T-helper 1 cell treated with Interleukin-12 subunit alpha and Interleukin-12 subunit beta and Interleukin-4 antibody, amounts not matched to agents 30 μg/mL and 1 μg/mL, for 36 hours (primary cell): ENCODE results near the gene VAC14.
A peak's percentile ranks its signal among the peaks of the same experiment; 100 is the strongest.

Experiments used
- H3K27ac Mint-ChIP-seq: one replicate; pipeline ENCODE4 v1.8.0; 2021; ENCODE audit warnings: mild to moderate bottlenecking, mixed read lengths
- H3K27me3 Mint-ChIP-seq: one replicate; pipeline ENCODE4 v1.8.0; 2021; ENCODE audit warnings: low read depth, mixed read lengths
- H3K36me3 Mint-ChIP-seq: one replicate; pipeline ENCODE4 v1.8.0; 2021; ENCODE audit warnings: low read depth, mixed read lengths
- H3K4me1 Mint-ChIP-seq: one replicate; pipeline ENCODE4 v1.8.0; 2021; ENCODE audit warnings: low read depth, mixed read lengths
- H3K4me3 Mint-ChIP-seq: one replicate; pipeline ENCODE4 v1.8.0; 2021; ENCODE audit warnings: mild to moderate bottlenecking, moderate library complexity, mixed read lengths
- H3K9me3 Mint-ChIP-seq: one replicate; pipeline ENCODE4 v1.8.0; 2021; ENCODE audit warnings: mixed read lengths

VAC14 gene

DNA sequence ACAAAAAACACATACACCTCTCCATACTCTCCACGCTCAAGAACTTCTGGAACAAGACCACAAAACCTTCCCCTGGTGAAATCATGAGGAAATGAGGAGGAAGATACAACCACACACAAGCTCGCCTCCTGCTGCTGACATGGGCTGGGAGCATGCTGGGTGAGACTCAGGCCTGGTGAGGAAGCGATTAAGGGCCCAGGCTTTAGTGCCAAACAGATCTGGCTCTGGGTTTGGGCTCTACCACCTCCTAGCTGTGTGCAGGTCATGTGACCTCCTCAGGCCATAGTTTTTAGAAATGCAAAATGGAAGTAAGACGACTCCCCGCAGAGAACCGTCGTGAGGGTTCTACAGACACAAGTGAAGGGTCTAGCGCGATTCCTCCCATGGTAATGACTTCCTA, 41.3 kb downstream of the VAC14 start:
- H3K27ac Mint-ChIP-seq, result no peak overlapping the region
- H3K36me3 Mint-ChIP-seq, result peaks cover 9% of the 10 kb centered on the region
- H3K4me3 Mint-ChIP-seq, result no peak overlapping the region
- no peaks in the 10 kb centered on the region for H3K4me1 Mint-ChIP-seq
- H3K27me3 Mint-ChIP-seq, result no peaks in the 10 kb centered on the region
- H3K9me3 Mint-ChIP-seq, result no peaks in the 10 kb centered on the region

DNA sequence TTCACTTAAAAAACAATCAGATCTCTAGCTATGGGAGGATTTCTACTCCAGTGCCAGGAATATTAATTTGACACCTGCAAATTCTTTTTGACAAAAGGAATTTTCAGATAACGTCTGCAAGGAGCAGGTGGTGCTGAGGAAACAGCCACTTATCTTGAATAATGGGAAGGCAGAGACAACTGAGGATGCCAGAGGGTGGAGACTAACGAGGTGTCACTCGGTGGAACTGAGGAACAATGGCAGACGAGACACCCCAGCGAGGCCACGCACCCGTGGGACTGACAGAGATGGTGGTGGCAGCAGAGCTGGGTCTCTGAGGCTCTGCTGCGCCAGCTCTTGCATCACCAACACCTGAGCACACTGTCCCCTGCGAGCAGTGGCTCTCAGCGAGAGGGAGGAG, 42.2 kb downstream of the VAC14 start:
- Mint-ChIP-seq H3K27me3 (no peaks in the 10 kb centered on the region), H3K4me3 (no peak overlapping the region), H3K4me1 (no peaks in the 10 kb centered on the region), H3K9me3 (no peaks in the 10 kb centered on the region), H3K36me3 (peaks cover 9% of the 10 kb centered on the region), H3K27ac (peak overlapping the region; percentile 27)

DNA sequence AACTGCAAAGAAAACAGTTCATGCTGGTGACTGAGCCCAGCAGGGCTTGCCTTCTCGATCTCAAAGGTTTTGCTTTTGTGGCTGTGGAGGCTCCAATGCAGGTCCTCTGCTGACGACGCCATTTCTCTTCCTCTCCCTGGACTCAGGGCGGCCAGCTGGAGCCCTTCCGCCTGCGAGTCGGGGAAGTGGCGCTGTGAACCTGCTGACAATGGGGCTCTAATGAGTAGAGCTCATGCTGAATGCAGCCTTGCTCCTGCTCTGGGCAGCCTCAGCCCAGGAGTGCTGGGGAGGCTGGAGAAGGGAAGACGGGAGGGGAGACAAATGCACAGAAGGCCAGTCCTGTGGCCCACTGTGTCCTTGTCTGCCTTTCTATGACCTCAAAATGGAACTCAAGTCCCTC, 43.8 kb downstream of the VAC14 start:
- no peak overlapping the region for H3K4me3 Mint-ChIP-seq
- no peaks in the 10 kb centered on the region for H3K9me3 Mint-ChIP-seq
- no peaks in the 10 kb centered on the region for H3K27me3 Mint-ChIP-seq
- H3K4me1 Mint-ChIP-seq, result no peaks in the 10 kb centered on the region
- H3K36me3 Mint-ChIP-seq, result peaks cover 10% of the 10 kb centered on the region
- no peak overlapping the region for H3K27ac Mint-ChIP-seq

DNA sequence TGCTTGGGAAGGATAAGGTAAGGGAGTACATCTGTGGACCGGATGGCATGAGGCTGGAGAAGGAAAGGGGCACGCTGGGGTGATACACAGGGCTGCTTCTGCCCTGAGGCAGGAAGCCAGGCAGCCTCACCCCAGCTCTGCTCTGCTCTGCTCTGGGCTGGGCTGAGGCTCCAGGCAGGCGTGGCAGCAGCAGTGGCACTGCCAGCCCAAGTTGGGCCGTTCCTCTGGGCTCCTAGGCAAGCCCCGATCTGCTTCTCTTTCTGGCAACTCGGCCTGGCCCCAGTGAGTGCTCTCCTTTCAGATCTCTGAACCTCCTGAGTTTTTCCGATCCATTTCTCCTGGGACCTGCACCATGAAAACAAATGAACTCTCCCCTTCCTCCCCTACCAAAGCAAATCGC, 44.9 kb downstream of the VAC14 start:
- Mint-ChIP-seq H3K27me3 (no peaks in the 10 kb centered on the region), H3K9me3 (no peaks in the 10 kb centered on the region), H3K36me3 (peaks cover 10% of the 10 kb centered on the region), H3K27ac (peak overlapping the region; percentile 58), H3K4me1 (peaks cover 2% of the 10 kb centered on the region), H3K4me3 (no peak overlapping the region)

DNA sequence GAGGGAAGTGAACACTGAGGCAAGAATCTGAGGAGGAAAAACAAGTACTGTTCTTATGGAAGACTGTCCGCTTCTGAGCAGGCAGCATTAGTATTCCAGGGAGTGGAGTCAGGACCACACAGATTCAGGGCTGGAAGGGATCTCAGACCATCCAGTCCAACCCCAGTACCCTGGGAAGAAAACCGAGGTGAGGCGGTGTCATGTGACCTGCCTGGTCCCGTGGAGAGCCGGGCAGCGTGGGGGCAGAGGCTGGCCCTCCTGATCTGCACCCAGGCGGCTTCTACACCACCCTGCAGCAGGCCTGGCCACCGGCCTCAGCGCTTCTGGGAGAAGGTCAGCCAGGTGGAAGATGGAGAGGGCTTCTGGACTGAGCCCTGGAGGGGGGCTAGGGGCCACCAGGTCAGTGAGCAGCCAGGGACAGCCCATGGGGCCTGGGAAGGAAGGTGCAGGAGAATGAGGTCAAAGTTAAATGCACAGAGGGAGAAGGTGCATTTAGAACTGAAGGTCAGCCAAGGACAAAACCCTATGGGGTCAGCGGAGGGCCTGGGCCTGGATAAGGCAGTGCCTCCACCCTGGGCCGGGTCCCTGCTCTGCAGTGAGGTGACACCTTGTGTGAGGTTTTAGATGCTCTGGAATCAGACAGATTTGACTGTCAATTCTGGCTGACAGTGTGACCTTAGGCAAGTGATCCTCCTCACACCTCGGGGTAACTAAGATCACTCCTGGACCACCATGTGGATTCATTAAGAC, 45.9 kb downstream of the VAC14 start:
- peaks cover 8% of the 10 kb centered on the region for H3K4me1 Mint-ChIP-seq
- H3K27ac Mint-ChIP-seq, result peak overlapping the region; percentile 74
- H3K27me3 Mint-ChIP-seq, result no peaks in the 10 kb centered on the region
- no peak overlapping the region for H3K4me3 Mint-ChIP-seq
- H3K9me3 Mint-ChIP-seq, result no peaks in the 10 kb centered on the region
- H3K36me3 Mint-ChIP-seq, result peaks cover 8% of the 10 kb centered on the region

DNA sequence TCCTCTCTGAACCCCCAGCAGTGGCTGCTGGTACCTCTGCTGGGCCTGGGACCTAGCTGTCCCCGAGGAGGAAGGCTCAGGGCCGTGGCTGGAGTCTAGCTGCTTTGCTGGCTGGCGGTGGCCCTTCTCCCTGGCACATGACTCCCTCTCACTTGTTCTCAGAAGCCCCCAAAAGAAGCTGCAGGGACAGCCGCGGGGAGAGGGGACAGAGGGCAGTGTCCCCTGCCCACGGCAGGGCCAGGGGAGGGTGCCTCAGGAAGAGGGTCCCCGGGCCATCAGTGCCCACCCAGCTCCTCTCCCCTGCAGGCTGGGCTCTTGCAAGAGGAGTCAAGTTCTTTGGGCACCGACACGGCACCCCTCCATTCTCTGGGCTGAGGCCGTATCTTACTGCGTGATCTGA, 46.6 kb downstream of the VAC14 start:
- no peaks in the 10 kb centered on the region for H3K9me3 Mint-ChIP-seq
- peaks cover 7% of the 10 kb centered on the region for H3K36me3 Mint-ChIP-seq
- no peak overlapping the region for H3K4me3 Mint-ChIP-seq
- H3K4me1 Mint-ChIP-seq, result peaks cover 8% of the 10 kb centered on the region
- peak overlapping the region; percentile 74 for H3K27ac Mint-ChIP-seq
- no peaks in the 10 kb centered on the region for H3K27me3 Mint-ChIP-seq

DNA sequence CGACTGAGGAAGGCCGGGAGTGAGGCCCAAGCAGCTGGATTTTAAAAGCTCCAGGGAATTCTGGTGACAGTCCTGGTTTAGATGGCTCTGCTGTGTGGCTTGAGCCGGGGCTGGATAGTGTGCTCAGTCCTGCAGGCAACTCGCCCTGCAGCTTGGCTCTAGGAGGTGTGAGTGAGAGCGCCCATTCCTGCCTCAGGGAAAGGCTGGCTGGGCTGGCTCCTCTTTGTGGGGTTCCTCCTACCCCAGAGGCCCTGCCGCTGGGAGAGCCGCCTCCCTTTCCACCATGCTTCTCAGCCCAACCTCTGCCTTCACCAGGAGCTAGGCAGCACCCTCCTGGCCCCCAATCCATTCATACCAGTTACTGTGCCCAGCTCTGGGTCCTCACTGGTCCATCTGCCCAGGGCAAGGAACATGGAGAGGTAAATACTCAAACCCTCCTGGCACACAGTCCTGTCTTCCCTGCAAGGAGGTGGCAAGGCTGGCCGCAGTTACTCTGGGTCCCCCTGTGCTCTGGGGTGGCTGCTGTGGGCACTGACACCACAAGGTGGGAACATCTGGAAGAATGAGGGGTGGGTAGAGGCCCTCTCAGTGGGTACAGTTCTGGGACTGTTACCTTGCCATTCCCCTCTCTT, 47.1 kb downstream of the VAC14 start:
- Mint-ChIP-seq H3K9me3 (no peaks in the 10 kb centered on the region), H3K4me3 (no peak overlapping the region), H3K27me3 (no peaks in the 10 kb centered on the region), H3K27ac (no peak overlapping the region), H3K36me3 (peaks cover 5% of the 10 kb centered on the region), H3K4me1 (peaks cover 8% of the 10 kb centered on the region)

DNA sequence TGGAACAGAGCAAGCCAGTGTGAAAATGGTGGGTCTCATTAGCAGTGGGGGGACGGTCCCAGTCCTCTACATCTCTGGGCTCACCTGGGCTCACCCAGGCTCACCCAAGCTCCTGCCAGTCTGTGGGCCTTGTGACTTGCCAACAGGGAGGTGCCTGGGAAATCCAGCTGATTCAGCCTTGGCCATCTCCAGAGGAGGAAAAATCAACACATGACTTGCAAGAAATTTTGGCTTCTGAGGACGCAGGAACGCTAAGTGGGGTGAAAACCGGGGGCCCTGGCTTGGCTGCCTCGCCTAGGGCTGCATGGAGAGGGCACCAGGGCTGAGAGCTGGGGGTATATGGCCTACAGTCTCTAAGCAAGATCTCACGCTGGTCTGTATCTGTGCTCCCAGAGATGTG, 47.7 kb downstream of the VAC14 start:
- H3K27ac Mint-ChIP-seq, result no peak overlapping the region
- peaks cover 10% of the 10 kb centered on the region for H3K4me1 Mint-ChIP-seq
- H3K36me3 Mint-ChIP-seq, result peaks cover 2% of the 10 kb centered on the region
- H3K27me3 Mint-ChIP-seq, result no peaks in the 10 kb centered on the region
- no peak overlapping the region for H3K4me3 Mint-ChIP-seq
- H3K9me3 Mint-ChIP-seq, result no peaks in the 10 kb centered on the region

DNA sequence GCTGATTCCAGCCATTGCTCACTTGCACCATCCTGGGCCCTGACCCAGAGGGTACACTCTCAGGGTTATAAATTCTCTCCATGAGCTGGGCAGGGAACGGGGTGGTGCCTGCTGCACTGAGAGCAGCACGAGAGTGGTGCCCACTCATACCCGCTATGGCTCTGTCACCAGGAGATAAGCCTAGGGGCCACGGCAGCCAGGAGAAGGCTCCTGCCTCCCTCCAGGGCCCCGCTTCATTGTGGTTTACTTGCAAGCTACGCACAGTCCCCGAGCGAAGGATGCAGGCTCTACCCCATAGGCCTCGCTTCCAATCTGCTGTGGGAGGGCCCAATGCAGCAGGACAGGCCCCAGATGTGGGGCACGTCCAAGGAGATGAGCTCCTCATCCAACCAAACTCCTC, 48.5 kb downstream of the VAC14 start:
- H3K9me3 Mint-ChIP-seq, result no peaks in the 10 kb centered on the region
- peaks cover 2% of the 10 kb centered on the region for H3K36me3 Mint-ChIP-seq
- H3K4me3 Mint-ChIP-seq, result no peak overlapping the region
- no peak overlapping the region for H3K27ac Mint-ChIP-seq
- peaks cover 13% of the 10 kb centered on the region for H3K4me1 Mint-ChIP-seq
- H3K27me3 Mint-ChIP-seq, result no peaks in the 10 kb centered on the region

DNA sequence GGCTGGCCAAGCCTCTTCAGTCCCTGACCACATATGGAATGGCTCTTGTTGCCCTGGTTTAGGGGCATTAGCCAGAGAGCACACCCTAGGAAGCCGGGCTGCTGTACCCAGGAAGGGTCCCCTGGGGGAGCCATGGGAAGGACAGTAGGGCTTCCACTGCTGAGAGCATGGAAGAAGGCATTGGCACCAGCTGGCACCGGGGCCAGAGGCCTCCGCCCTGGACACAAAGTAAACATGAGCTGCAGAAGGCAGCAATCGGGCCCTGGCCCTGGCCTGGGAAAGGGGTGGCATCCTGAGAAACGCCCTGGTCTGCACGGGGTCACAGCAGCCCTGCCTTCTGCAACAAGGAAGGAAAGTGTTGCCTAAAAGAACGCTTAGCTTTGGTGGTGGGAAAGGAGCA, 49.4 kb downstream of the VAC14 start:
- Mint-ChIP-seq H3K9me3 (no peaks in the 10 kb centered on the region), H3K27me3 (no peaks in the 10 kb centered on the region), H3K4me3 (no peak overlapping the region), H3K27ac (no peak overlapping the region), H3K36me3 (peaks cover 2% of the 10 kb centered on the region), H3K4me1 (peaks cover 21% of the 10 kb centered on the region)

DNA sequence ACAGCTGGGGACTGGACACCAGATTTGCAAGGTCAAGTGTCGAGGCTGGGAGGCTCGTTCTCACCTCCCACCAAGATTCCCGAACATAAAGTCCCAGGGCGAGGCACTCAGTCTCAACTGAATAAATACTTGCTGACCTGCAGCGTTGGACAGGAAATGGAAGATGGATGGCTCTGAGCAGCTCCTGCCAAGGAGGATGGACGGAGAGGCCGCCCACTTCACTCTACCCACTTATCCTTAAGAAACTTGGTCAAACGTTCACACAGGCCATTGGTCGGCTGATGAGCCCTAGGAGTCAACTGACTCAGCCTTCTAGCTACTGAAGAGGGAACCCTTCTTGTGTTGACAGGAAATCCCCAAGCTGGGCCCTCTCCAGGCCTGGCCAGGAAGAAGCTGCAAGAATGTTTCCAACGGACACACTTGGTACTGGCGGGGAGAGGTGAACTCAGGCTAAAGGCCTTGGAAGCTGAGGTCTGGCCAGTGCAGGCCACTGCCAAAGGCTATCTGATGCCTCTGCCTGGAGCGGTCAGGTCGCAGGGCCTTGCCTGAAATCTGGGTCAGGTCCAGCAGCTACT, 50.0 kb downstream of the VAC14 start:
- Mint-ChIP-seq H3K27ac (peak overlapping the region; percentile 76), H3K27me3 (no peaks in the 10 kb centered on the region), H3K36me3 (peaks cover 2% of the 10 kb centered on the region), H3K4me1 (peaks cover 27% of the 10 kb centered on the region), H3K4me3 (no peak overlapping the region), H3K9me3 (no peaks in the 10 kb centered on the region)

DNA sequence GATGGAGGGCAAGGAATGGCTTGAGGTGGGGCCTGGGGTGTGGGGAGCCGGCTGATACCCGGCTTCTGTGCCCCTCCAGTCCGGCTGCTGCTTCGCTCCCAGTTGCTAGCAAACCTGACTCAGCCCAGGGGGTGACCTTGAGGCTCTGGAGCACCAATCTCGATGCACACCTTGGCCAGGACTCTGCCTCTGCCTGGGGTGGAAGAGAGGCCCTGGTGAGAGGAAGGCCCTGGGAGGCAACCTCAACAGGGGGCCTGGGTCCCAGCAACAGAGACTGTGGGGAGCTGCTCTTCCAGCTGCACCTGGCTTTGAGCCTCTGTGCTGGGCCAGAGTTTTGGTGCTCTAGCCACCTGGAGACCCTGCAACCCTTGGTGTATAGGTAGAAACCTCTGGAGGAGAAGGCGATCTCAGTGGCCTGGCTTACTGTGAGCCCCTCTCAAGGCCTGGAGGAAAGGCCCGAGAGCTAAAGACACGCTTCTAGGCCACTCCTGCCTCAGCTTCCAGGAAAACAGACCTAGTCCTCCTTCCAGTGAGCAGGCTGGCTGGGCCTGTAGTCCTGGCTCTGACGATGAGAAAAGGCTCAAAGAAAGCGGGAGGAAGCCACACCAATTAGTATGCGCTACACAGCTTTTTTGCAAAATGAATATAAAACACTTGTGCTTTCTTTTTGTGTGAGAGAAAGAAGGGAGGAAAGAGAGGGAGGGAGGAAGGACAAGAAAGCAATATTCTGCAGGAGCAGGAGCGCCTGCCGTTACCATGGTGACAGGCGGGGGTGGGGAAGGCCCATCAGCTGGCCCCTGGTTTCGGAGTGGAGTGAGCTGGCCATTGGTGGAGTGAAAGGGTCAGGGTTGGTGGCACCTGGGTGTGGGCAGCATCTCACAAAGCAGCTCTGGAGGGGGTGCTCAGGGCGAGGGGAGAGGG, 51.0 kb downstream of the VAC14 start:
- H3K4me3 Mint-ChIP-seq, result no peak overlapping the region
- H3K27me3 Mint-ChIP-seq, result no peaks in the 10 kb centered on the region
- H3K36me3 Mint-ChIP-seq, result peaks cover 2% of the 10 kb centered on the region
- peak overlapping the region; percentile 59 for H3K27ac Mint-ChIP-seq
- no peaks in the 10 kb centered on the region for H3K9me3 Mint-ChIP-seq
- peaks cover 31% of the 10 kb centered on the region for H3K4me1 Mint-ChIP-seq

DNA sequence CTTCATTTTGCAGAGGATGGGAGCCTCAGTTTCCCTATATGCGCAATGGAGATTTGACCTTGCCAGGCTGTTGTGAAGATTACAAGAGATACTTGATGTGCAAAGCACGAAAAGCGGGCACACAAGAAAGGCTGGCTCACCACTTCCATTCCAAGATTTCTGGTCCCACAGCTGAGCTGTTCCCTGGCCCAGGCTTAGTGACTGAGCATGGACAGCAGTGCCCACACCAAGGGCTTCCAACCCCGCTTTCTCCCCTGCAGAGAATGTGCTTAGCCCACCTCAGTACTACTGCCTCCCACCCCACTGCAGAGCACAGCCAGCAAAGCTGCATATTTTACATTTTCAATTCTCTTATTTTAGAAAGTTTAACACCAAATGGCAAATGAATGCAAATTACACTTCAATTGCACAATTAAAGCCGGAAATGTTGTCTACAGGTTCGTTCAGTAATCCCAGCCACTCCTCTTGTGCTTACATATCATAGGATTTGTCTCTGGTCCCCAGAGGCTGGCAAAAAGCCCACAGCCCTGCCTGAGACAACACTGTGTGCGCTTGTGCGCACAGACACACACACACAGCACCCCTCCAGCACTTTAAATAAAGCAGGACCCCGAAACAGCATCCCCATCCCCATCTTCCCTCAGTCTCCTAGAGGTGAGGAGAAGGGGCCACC, 51.8 kb downstream of the VAC14 start:
- Mint-ChIP-seq H3K4me1 (peaks cover 31% of the 10 kb centered on the region), H3K27me3 (no peaks in the 10 kb centered on the region), H3K36me3 (peaks cover 2% of the 10 kb centered on the region), H3K9me3 (no peaks in the 10 kb centered on the region), H3K4me3 (no peak overlapping the region), H3K27ac (no peak overlapping the region)
